GM10266 (cell line): ENCODE results near the gene RFX8.

ENCODE experiments used
- DNase-seq: peaks from one replicate; pipeline ENCODE4 v3.0.0; 2012; ENCODE audit errors: extremely low spot score
- TF ChIP-seq, protein P1 (sequence below): IDR thresholded peaks from 2 replicates; pipeline ENCODE4 v1.5.1; 2012; ENCODE audit warnings: mild to moderate bottlenecking, low read depth; ENCODE audit not compliant: control insufficient read depth, insufficient read depth; ENCODE audit errors: missing control alignments

The RFX8 gene

DNA sequence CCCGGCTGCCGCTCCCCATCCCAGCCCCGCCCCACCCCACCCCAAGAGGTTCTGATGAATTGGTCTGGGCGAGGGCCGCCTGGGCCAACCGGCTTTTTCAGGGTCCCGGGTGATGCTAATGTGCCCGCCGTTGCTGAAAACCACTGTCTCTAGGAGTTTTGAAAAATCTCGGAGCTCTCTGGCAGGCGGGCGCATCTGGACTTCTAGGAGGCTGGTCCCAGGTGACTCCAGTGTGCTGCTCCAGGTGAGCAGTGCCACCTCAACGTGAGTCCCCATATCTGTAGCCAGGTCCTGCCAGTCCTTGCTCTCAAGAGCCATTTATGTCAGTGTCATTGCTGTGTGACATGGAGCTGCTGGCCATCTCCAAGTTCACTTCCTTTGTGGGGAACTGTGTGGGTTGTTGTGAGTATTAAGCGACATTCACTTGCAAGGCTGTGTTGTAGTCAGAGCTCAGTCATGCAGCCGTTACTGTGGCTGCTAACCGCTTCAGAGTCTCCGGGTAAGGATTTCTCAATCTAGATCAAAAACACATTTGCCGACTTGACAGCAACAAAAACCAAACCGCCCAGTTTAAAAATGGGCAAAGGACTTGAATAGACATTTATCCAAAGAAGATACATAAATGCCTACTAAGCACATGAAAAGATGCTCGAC lies at the start of gene RFX8:
Gene RFX8, minus strand, starts transcription at position 382 of the 654 bp plus-strand sequence. CDS start 8,264 bp downstream, outside the sequence.
- DNase-seq: peak; percentile 44
- TF ChIP-seq, protein P1, sequence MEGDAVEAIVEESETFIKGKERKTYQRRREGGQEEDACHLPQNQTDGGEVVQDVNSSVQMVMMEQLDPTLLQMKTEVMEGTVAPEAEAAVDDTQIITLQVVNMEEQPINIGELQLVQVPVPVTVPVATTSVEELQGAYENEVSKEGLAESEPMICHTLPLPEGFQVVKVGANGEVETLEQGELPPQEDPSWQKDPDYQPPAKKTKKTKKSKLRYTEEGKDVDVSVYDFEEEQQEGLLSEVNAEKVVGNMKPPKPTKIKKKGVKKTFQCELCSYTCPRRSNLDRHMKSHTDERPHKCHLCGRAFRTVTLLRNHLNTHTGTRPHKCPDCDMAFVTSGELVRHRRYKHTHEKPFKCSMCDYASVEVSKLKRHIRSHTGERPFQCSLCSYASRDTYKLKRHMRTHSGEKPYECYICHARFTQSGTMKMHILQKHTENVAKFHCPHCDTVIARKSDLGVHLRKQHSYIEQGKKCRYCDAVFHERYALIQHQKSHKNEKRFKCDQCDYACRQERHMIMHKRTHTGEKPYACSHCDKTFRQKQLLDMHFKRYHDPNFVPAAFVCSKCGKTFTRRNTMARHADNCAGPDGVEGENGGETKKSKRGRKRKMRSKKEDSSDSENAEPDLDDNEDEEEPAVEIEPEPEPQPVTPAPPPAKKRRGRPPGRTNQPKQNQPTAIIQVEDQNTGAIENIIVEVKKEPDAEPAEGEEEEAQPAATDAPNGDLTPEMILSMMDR: no peak

DNA sequence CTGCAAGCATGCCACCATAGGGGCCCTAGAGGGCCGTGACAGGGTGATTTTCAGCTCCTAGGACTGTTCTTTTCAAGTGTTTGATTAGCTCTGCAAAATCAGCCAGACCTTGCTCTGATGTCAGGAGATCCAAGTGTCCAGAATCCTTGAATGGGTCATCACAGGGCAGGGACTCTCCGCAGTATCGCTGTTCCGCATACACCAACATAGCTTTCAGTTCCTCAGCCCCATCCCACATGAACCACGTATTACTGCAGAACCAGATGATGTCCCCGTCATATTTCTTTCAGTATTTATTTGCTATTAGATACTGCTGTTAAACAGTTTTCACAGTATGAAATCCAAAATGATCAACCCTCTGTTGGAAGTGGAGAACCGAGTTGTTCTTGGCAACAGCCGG lies 46.6 kb upstream of the RFX8 start:
- DNase-seq: no peak
- TF ChIP-seq, protein P1: no peak

DNA sequence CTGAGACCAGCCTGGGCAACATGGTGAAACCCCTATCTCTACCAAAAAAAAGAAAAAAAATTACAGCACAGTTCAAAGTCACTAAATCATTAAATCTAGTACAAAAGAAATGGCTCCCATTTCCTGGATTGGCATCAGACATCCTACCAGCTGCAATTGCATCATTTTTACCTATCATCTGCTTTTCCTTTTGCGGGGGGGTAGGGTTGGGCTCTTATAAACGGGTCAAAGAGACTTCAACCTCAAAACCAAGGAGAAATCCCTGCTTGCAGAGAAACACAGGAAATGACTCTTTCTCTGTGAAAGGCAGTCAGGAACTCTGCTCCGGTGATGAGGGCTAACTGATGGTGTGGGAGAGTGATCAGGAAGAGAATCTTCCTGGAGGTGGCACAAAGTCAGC lies 45.3 kb upstream of the RFX8 start:
- DNase-seq: no peak
- TF ChIP-seq, protein P1: no peak

DNA sequence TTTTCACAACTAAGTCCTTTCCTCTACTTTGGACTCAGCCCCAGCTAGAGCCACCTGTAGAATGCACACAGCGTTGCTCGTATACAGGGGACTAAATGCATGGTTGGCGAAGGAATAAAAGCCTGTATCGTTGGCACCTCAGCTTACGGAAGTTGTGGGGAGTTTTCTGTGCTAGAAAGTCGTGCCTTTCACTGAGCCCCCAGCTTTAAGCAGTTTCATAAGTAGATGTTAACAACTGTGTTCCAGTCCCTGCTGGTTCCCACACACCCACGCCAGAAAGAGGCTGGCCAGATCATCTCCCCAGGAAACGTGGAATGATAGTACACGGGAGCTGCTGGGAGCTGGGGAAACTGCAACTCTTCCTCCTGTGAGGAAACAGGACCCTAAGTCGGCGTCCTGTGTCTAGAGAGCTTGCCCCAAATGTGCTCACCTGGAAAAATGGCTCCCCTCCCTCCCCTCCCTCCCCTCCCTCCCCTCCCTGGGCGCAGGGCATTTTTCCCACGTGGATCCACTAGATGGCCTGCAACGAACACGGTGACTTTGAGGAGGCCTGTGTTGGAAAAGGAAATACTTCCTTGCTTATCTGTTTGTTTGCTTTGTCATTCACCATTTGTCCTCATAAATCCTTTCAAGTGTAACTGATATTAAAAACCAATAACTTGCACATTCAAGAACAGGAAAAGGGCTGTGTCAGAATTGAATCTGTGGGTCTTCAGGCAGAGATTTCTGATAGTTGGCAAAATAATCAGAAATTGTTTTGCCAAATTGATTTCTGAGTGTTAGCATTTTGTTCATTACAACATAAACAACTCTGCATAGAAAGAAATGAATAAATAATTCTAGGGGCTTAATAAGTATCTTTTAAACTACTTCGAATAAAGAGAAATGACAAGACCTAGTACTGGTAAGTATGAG lies 43.9 kb upstream of the RFX8 start:
- TF ChIP-seq, protein P1: peak; percentile 25

DNA sequence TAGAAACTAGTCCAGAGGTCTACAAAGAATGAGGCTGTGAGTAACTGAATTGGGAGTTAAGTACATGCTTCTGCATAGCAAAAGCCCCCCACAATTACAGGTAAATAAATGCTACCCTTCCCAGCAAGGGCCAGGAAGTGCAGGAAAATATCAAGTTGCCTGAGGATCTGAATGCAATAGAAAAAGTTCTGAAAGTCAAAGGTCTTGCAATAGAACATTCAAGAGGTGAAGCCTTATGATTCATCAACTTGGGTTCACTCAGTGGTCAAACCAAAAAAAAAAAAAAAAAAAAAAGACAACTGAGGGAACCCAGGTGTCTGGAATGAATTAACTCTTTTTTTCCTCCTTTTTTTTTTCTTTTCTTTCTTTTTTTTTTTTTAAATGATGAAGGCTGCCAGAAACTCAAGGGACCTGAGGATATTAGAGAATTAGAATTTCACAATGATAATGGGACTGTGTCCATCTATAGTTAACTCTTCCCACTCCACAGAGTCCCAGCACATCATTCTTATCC lies 42.9 kb upstream of the RFX8 start:
- TF ChIP-seq, protein P1: no peak
- DNase-seq: no peak

More for the DNA sequence above, 43.9 kb upstream of the RFX8 start:
- no peak for DNase-seq

DNA sequence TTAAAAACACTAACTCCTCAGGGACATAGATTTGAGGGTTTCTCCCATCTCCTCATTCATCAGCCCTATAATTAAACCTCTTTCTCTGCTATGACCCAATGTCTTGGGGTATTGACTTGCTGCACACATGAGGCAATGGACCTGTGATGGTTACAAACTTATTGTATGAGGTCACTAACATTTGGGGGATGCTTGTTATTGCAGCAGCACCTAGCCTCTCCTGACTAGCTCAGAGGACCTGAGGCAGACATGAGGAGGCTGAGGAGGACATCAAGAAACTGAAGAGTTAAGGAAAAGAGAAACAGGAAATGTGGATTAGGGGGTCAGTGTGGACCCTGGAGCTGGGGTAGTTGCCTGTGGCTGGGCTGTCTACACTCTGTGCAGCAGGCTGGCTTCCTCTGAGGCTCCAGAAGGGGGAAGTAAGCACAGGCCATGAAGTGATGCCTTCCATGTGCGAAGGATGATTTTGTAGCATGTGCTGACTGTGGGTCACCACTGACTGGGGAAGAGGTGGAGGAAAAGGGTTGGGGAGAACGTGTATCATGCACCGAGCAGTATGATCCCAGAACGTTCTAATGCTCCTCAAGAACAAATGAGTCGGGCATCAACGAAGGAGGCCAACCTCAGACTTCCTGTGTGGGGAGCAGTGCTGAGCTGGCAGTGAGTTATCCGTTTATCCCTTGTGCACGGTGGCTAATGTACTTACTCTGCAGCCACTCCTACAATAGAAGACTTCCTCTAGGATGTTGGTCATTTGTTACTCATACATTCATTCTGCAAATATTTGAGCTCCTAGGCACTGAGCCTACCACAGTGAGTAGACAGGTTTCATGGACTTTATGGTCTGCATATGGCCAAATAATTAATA lies 42.1 kb upstream of the RFX8 start:
- TF ChIP-seq, protein P1: no peak
- no peak for DNase-seq
